ENCODE results near the gene NPIPB8.
"Not testable (repeated sequence)": the region's sequence is repeated elsewhere in the genome, so short reads cannot be mapped to it uniquely, and the experiment has no call there.

Gene NPIPB8

DNA sequence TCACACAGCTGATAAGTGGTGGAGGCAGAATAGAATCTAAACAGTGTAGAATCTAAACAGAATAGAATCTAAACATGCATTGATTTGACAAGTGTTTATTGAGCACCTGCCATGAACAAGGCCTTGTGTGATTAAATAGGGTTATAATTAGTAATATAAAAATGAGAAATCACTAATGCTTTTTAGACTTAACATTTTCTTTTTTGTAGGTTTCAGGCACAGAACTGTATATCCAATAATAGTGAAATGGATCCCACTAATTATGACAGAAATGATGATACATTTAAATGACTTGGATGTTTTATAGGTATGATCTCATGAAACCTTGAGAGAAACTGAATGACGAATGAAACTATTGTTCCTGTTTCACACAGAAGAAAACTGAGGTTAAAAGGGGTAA lies at the start of gene NPIPB8:
NPIPB8 (plus strand) TSS at position 301 of the 400 bp plus-strand sequence. CDS start 296 bp downstream, outside the sequence.
- not testable (repeated sequence) for DNase-seq

DNA sequence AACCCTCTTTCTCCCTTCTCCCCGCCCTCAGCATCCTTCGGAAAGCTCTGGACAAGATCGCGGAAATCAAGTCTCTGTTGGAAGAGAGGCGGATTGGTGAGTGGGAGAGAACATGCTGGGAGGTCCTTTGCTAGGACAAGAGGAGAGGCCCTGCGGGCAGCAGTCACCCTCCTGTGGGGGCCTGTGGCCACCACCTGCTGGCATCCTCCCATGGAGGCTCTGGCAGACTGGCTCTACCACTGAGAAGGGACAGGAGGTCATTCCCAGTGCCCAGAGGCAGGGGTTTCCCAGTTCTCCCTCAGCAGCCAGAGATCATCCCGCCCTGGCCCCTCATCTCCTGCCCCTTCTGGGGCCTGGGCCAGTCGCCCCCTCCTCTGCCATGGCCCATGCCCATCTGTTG lies 48.8 kb upstream of the NPIPB8 start:
- no peak for DNase-seq

DNA sequence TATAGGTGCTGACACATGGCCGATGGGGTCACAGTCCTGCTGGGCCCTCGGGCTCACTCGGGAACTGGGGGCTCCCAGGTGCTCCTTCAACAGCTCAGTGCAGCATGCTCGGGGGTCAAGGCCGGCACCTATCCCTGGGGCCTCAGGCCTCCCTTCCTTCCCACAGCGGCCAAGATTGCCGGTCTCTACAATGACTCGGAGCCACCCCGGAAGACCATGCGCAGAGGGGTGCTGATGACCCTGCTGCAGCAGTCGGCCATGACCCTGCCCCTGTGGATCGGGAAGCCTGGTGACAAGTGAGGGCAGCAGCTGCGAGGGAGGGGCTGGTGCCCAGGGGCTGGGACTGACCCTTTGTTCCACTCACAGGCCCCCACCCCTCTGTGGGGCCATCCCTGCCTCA lies 47.9 kb upstream of the NPIPB8 start:
- no peak for DNase-seq

DNA sequence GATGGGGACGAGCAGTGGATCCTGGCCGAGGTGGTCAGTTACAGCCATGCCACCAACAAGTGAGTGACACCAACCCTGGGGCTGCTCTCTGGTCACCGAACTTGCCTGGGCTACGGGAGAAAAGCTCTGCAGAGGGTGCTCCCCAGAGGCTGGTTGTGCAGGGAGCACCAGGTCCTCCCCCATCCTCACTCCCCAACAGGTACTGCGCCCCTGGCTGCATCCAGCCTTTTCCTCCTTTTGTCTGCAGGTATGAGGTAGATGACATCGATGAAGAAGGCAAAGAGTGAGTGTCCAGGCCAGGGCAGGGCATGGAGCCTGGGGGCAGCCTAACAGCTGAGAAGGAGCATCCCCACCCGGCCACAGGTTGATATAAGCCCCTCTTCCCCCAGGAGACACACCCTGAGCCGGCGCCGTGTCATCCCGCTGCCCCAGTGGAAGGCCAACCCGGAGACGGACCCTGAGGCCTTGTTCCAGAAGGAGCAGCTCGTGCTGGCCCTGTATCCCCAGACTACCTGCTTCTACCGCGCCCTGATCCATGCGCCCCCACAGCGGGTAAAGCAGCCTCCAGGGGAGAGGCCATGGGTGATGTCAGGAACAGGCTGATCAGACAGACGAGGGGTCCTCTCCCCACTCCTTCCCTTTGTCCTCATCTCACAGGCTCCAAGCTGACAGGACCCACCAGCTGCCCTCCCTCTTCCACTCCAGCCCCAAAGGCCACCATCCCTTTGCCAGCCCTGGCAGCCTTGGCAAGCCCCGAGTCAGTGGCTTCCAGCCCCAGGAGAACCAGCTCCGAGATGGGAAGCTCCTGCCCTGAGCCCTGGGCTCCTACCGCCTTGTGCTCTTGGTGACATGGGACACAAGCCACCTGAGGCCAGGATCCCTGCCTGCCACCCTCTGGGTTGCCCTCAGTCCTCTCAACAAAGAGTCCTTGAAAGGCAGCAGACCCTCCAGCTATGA lies 47.2 kb upstream of the NPIPB8 start:
- DNase-seq: no peak

DNA sequence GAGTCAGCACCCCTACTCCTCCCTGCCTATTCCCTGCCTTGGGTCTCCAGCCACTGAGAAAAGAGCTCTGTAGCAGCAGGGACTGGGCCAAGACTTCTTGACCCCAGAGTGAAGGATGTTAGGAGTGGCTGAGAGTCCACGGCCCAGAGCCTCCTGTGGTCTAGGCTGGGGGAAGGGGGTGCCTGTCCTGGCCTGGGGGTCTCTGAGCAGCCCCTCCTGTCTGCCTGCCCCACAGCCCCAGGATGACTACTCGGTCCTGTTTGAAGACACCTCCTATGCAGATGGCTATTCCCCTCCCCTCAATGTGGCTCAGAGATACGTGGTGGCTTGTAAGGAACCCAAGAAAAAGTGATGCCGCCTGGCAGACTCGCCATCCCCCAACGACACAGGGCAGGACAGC lies 46.5 kb upstream of the NPIPB8 start:
- no peak for DNase-seq

DNA sequence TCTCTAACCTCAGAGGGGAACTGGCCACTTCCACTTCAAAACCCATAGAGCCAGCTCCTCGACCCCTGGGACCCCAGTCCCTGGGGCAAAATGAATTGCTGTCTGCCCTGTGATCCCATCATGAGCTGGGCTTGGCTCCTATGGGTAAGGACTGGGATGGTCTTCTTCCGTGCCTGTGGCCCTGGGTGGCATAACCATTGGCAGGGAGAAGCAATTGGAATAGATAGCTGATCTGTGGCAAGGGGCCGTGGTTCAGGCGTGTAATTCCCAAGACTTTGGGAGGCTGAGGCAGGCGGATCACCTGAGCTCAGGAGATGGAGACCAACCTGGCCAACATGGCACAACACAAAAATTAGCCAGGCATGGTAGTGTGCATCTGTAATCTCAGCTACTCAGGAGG lies 45.4 kb upstream of the NPIPB8 start:
- no peak for DNase-seq

DNA sequence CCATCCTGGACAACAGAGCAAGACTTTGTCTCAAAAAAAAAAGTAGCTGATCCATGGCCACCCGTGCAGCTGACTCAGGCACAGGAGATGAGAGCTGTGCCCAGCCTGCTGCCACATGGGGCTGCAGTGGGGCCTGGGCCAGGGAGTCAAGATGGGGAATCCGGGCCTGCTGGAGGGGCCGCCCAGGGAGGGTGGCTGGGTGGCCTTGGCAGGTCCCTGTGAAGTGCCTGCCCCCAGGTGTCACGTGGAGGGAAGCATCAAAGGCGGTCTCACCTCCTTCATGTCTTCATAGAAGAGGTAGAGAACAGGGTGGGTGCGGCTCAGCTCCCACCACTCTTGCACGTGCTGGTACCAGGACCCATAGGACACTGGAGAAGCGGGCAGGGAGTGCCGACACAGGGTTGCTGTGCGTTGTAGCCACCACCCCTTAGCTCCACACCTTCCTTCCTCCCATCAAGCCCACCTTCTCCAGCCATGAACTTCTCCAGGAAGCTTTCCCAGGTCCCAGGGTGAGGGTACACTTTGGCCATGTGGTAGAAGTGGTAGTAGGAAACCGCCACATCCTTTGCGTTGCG lies 44.8 kb upstream of the NPIPB8 start:
- DNase-seq: no peak

DNA sequence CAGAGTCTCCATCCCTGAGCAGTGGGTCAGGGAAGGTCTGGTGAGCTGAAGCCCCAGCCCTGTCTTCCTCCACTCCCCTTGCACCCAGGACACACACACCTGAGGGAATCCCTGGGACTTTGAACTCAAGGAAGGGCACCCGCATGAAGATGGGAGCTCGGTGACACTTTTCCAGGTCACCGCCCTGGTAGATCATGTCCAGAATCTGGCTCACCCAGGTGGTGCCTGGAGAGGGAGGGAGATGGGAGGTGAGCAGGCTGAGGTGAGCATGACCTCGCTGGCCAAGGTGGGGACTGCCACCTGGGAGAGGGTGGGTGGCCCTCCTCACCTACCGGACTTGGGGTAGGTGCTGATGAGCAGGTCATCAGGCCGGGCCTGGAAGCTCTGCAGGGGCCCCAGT lies 42.4 kb upstream of the NPIPB8 start:
- not testable (repeated sequence) for DNase-seq

DNA sequence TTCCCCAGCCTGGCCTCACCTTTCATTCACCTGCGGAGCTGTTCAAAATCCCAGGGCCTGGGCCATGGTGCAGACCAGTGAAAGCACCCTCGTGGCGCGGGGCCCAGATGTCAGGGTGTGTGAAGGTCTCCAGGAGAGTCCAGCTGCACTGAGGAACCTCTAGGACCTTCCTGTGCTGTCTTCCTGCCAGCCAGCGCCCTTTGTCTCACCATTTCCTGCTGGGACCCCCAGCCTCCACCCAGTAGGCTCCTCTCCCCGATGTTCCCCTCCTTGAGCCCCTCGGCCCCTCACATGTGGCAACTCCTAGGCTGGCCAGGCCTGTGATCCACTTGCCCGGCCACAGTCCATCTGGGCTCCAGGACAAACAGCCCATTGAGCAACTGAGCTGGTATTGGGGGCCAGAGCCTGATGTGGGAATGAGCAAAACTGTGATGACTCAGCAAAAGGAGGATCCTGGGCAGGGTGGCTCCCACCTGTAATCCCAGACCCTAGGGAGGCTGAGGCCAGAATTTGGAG lies 41.7 kb upstream of the NPIPB8 start:
- DNase-seq: no peak

DNA sequence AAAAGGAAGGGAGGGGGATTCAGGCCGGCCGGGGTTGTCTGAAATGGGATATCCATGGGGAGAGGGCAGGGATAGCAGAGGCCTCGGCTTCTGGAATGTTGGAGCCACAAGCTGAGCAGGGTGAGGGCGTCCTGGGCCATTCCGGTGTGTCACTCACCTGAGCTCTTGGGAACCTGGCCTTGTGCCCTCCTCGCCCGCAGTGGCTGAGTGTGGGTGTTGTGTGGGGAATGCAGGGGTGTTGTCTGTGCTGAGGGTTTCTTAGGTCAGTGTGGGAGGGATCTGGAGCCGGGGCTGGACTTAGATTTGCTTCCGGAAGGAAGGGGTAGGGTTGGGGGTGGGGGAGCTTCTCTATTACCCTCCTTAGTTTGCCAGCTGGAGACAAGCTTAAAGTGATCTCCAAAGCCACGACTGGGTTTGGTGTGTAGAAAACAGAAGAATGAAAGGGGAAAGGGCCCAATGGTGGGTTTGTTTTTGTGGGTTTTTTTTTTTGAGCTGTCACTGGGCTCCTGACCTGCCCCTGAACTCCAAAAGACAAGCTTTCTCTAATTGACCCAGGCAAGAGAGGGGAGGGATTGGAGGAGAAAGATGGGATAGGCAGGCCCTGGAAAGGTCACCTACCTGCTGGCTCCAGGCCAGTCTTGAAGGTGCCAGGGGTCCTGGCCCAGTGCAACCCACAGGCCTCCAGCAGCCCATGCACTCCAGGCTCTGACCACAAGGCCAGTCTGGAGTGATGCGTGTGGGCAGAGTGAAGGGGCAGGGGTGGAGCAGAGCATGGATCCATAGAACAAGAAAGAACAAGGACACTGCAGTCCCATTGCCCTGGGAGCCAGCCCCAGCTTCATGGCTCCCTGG lies 40.8 kb upstream of the NPIPB8 start, which contains the start of gene SULT1A2:
SULT1A2 (minus strand) TSS at position 211 of the 852 bp plus-strand sequence. CDS start 1,120 bp downstream, outside the sequence.
- no peak for DNase-seq

DNA sequence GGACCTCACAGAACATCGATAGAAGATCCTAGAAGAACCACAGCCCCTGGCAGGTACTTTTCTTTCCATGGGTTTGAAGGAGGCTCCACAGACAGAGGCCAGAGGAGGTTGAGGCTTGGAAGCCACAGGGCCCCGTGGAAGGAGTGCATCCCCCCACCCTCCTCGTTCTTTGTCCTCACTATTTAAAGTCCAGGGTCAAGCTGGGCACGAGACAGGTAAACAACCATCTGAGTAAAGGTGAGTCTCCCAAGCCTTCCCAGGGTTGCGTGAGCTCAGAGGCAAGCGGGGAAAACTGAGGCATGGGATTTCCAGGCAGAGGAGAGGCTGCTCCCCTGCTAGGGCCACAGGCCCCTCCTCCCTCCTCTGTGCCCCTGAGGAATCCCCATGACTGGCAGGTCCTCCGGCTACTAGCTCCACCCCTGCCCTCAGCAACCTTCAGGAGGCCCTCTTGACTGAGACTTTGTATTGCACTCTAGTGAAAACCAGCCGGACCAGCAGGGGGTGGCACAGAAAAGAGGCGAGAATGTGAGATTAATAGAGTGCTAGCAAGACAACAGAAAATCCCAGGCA lies 40.1 kb upstream of the NPIPB8 start:
- DNase-seq: no peak

DNA sequence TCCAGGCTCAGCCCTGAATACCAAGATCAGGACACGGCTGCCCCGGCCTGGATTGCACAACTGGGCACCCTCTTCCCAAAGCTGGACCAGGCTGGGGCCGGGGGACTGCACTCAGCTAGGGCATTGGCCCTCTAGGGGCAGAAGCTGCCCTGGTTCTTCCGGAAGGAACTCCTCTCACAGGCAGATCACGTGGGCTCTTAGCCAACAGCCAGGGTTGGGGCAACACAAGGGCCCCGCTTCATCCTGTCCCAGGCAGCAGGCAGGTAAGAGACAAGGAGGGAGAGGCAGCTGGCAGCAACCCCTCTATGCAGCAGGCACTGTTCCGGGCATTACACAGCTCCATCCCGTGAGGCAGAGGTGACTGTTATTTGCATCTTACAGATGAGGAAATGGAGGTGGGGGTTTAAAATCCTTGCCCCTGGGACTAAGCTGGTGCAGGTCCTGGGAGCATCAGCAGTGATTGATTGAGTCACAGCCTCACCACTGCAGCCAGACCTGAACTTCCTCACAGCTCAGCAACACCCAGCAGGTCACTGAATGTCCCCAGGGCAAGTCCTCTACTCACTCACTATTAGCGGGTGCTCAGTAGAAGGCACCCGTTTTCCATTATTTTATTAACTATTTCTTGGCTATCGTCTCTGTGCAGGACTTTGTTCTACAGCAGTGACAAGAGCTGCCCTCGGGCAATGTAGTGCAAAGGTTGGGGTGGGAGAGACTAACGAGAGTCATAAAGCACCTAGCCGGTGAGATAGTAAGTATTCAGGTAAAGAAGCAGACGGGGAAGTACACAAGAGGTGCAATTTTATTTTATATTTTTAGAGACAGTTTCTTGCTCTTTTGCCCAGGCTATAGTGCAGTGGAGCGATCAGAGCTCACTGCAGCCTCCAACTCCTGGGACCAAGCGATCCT lies 38.2 kb upstream of the NPIPB8 start:
- not testable (repeated sequence) for DNase-seq

DNA sequence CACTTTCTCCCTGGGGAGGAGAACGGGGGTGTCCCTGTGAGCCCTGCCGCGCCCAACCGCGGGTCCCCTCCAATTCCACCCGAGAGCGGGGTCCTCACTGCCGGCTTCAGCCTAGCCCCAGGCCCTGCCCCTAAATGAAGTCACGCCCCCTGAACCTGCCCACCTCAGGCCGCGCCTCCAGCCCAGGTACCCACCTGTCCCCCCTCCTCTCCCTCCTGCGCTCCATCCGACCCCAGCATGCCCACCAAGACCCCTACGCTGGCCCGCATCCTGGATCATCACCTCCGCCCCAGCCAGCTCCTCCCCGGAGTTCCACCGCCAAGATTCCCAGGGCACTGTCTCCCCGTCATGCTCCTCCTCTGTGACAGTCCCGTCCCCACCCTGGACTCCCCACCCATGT lies 36.9 kb upstream of the NPIPB8 start:
- not testable (repeated sequence) for DNase-seq

DNA sequence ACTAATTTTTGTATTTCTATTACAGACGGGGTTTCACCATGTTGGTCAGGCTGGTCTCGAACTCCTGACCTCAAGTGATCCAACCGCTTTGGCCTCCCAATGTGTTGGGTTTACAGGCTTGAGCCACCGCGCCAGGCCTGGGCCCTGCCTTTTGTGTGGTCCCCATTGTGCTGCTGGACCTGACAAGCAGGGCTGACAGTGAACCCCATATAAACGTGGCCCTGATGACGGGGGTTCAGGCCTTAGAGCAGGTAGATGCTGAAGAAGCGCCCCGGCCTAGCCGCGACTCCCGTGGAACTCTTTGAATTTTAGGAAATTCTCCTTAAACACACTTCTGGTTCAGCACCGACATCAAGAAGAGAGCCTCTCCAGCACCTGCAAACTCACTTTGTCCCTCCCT lies 36.3 kb upstream of the NPIPB8 start:
- DNase-seq: not testable (repeated sequence)

DNA sequence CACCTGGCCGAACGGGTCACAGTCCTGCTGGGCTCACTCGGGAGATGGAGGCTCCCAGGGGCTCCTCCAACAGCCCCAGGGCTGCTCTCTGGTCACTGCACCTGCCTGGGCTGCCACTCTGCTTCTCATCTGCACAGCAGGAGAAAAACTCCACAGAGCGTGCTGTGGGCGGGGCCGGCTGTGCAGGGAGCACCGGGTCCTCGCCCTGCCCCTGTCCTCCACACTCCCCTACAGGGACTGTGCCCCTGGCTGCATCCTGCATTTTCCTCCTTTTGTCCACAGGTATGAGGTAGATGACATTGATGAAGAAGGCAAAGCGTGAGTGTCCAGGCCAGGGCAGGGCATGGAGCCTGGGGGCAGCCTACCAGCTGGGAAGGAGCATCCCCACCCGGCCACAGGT lies 35.8 kb upstream of the NPIPB8 start:
- DNase-seq: not testable (repeated sequence)

DNA sequence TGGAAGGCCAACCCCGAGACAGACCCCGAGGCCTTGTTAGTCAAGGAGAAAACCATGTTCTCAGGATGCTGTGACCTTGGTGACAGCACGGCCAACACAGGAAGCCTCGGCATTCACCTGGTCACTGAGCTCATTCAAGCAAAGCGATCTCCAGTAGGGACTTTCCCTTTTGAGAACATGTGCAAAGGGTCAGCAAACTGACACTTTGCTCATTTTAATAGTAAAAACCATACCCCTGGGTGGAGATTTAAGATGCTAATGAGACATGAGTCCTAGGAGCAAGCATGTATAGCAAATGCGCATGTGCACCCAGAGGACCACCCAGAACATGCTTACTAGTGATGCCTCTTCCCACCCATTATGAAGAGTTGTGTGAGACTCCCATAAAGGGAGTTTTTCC lies 35.3 kb upstream of the NPIPB8 start:
- no peak for DNase-seq

DNA sequence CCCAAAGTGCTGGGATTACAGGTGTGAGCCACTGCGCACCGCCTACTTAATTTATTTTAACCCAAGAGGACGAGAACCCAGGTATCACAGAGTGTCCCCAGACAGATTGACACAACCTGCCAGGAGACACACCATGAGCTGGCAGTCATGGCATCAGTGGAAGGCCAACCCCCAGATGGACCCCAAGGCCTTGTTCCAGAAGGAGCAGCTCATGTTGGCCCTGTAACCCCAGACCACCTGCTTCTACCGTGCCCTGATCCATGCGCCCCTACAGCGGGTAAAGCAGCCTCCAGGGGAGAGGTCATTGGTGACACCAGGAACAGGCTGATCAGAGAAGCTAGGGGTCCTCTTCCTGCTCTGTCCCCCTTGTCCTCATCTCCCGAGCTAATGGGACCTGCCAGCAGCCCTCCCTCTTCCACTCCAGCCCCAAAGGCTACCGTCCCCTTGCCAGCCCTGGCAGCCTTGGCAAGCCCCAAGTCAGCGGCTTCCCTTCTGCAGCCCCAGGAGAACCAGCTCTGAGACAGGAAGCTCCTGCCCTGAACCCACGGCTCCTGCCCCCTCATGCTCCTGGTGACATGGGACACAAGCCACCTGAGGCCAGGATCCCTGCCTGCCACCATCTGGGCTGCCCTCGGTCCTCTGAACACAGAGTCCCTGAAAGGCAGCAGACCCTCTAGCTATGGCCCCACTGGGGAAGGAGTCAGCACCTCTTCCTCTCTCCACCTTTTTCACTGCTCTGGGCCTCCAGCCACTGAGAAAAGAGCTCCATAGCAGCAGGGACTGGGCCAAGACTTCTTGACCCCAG lies 34.3 kb upstream of the NPIPB8 start:
- no peak for DNase-seq

DNA sequence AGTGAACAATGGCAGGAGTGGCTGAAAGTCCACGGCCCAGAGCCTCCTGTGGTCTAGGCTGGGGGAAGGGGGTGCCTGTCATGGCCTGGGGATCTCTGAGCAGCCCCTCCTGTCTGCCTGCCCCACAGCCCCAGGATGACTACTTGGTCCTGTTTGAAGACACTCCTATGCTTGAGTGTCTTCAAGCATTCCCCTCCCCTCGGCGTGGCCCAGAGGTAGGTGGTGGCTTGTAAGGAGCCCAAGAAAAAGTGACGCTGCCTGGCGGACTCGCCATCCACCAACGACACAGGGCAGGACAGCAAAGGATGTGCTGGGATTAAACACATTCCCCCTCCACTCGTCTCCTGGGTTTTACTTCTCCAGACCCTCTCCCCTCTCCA lies 33.7 kb upstream of the NPIPB8 start:
- peak; percentile 5 for DNase-seq

DNA sequence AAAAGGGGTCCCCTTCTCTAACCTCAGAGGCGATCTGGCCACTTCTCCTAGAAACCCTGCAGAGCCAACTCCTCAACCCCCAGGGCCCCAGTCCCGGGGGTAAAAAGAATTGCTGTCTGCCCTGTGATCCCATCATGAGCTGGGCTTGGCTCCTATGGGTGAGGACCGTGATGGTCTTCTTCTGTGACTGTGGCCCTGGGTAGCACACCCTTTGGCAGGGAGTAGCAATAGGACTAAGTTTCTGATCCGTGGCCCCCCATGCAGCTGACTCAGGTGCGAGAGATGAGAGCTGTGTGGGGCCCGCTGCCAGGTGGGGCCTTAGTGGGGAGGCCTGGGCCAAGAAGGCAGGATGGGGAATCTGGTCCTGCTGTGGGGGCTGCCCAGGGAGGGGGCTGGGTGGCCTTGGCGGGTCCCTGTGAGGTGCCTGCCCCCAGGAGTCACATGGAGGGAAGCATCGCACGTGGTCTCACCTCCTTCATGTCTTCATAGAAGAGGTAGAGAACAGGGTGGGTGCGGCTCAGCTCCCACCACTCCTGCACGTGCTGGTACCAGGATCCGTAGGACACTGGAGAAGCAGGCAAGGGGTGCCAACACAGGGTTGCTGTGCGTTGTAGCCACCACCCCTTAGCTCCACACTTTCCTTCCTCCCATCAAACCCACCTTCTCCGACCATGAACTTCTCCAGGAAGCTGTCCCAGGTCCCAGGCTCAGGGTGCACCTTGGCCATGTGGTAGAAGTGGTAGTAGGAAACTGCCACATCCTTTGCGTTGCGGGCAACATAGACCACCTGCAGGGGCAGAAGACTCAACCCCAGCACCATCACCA lies 31.4 kb upstream of the NPIPB8 start:
- DNase-seq: no peak
